HepG2 (cell line): ENCODE measurements around the gene NT5DC1. TPM values are rescaled to one million over a fixed set of nuclear protein-coding genes. Genes with fewer than 3 reads are reported as not detected.

Experiments
- ATAC-seq: fragments of 200-7000 bp; cut with Tn5 transposase; 3 replicates; pipeline ENCODE4 v1.9.1; 2020; ENCODE audit warnings: mild to moderate bottlenecking, moderate library complexity
- BruUV-seq: library from RNA; stranded (reverse); fragments of 400-500 nt; replicated peaks from 2 replicates; lab custom pipeline; 2021; lab: Mats Ljungman, UMichigan
- CTCF ChIA-PET: fragments of 300-600 bp; formaldehyde crosslinking; extraction: SDS; loops from one replicate; lab custom pipeline; 2021; ENCODE audit warnings: low total read pairs, inconsistent platforms, low intra/inter-chr PET ratio; lab: Yijun Ruan, JAX
- POLR2A ChIA-PET: fragments of 350-600 bp; sonication (Branson Sonifier 250); formaldehyde crosslinking; loops from one replicate; lab custom pipeline; 2020; ENCODE audit warnings: antibody characterized with exemption, inconsistent platforms; lab: Yijun Ruan, JAX
- DNase-seq: peaks from one replicate; pipeline ENCODE4 v3.0.0-alpha.2; 2015; ENCODE audit warnings: low spot score
- FAIRE-seq: peaks from 3 replicates; lab custom pipeline; 2011; peaks lifted over from hg19 to GRCh38; lab: Jason Lieb, UNC
- H2AFZ ChIP-seq: one replicate; pipeline ENCODE4 v1.6.1; 2011; ENCODE audit warnings: low read length, inconsistent platforms
- H3K27ac ChIP-seq: fragments of 300-600 bp; 3 replicates; pipeline ENCODE4 v1.8.0; 2011; ENCODE audit warnings: mixed run types, mild to moderate bottlenecking, mixed read lengths, low read length, inconsistent platforms; ENCODE audit not compliant: insufficient read depth; ENCODE audit errors: extremely low read length
- H3K27me3 ChIP-seq, 2 experiments: fragments of 200-600 bp in 1 of 2; 2 replicates in 1 of 2; 3 replicates in 1 of 2; pipeline versions ENCODE4 v1.6.0 to v1.8.0; 2011; ENCODE audit warnings: low read length in 2 of 2, mild to moderate bottlenecking in 2 of 2, moderate library complexity in 2 of 2, inconsistent platforms in 1 of 2; ENCODE audit not compliant: insufficient read depth in 2 of 2, control insufficient read depth in 1 of 2
- H3K36me3 ChIP-seq, 2 experiments: fragments of 200-600 bp in 1 of 2; replicated peaks in 1 of 2; 2 replicates in 1 of 2; 3 replicates in 1 of 2; pipeline versions ENCODE4 v1.5.1 to v1.8.0; 2011; ENCODE audit warnings: low read length in 2 of 2, inconsistent platforms in 1 of 2; ENCODE audit not compliant: insufficient read depth in 2 of 2, control insufficient read depth in 1 of 2
- H3K4me1 ChIP-seq: 2 replicates; pipeline ENCODE4 v1.5.1; 2012; ENCODE audit warnings: low read length, inconsistent platforms; ENCODE audit not compliant: insufficient read depth
- H3K4me2 ChIP-seq: 2 replicates; pipeline ENCODE4 v1.6.0; 2011; ENCODE audit warnings: low read depth, low read length, inconsistent platforms
- H3K4me3 ChIP-seq, 3 experiments: fragments of 200-600 bp in 1 of 3; sonication (generic), shearing (Covaris generic) in 1 of 3; replicated peaks in 1 of 3; 2 replicates each; pipeline ENCODE4 v1.5.1; 2011 to 2016; ENCODE audit warnings: low read length in 3 of 3, inconsistent platforms in 2 of 3, low read depth in 2 of 3, mild to moderate bottlenecking in 2 of 3, control low read depth in 1 of 3, mixed read lengths in 1 of 3; ENCODE audit not compliant: insufficient read depth in 1 of 3
- H3K79me2 ChIP-seq: one replicate; pipeline ENCODE4 v1.6.1; 2011; ENCODE audit warnings: low read length, inconsistent platforms; ENCODE audit not compliant: insufficient read depth
- H3K9ac ChIP-seq: 2 replicates; pipeline ENCODE4 v1.6.0; 2011; ENCODE audit warnings: mild to moderate bottlenecking, low read depth, low read length, inconsistent platforms; ENCODE audit not compliant: insufficient read depth
- H3K9me3 ChIP-seq: 2 replicates; pipeline ENCODE4 v1.5.1; 2012; ENCODE audit warnings: mild to moderate bottlenecking, low read length
- H4K20me1 ChIP-seq: 2 replicates; pipeline ENCODE4 v1.6.0; 2011; ENCODE audit warnings: inconsistent platforms, mild to moderate bottlenecking, low read length, moderate library complexity; ENCODE audit not compliant: insufficient read depth
- BATF2 ChIP-seq: sonication (generic); formaldehyde crosslinking; IDR thresholded peaks from 2 replicates; pipeline ENCODE4 v1.8.0; 2022; ENCODE audit warnings: mild to moderate bottlenecking, missing genetic modification reagents, moderate library complexity
- GTF2F1 ChIP-seq: fragments of 150-350 bp; IDR thresholded peaks from 2 replicates; pipeline ENCODE4 v1.6.1; 2014; ENCODE audit warnings: low read length
- KAT8 ChIP-seq: IDR thresholded peaks from 2 replicates; pipeline ENCODE4 v1.6.1; 2016; ENCODE audit warnings: missing genetic modification reagents, missing compliant biosample characterization
- PHB2 ChIP-seq: fragments of 450-650 bp; IDR thresholded peaks from 2 replicates; pipeline ENCODE4 v1.6.1; 2018; ENCODE audit not compliant: partially characterized antibody
- SPEN ChIP-seq: sonication (generic); formaldehyde crosslinking; IDR thresholded peaks from 2 replicates; pipeline ENCODE4 v1.5.1; 2020; ENCODE audit warnings: low read depth, mild to moderate bottlenecking, missing genetic modification reagents
- ZNF264 ChIP-seq: sonication (generic); formaldehyde crosslinking; IDR thresholded peaks from 2 replicates; pipeline ENCODE4 v1.4.0; 2020; ENCODE audit warnings: missing genetic modification reagents
- ZNF33A ChIP-seq: sonication (generic); formaldehyde crosslinking; IDR thresholded peaks from 2 replicates; pipeline ENCODE4 v1.5.1; 2020; ENCODE audit warnings: missing genetic modification reagents, mild to moderate bottlenecking, moderate library complexity, borderline replicate concordance
- ZNF343 ChIP-seq: sonication (generic); formaldehyde crosslinking; IDR thresholded peaks from 2 replicates; pipeline ENCODE4 v1.4.0; 2020; ENCODE audit warnings: mild to moderate bottlenecking, missing genetic modification reagents
- ZNF570 ChIP-seq: sonication (generic); formaldehyde crosslinking; IDR thresholded peaks from 2 replicates; pipeline ENCODE4 v1.4.0; 2020; ENCODE audit warnings: mild to moderate bottlenecking, missing genetic modification reagents, borderline replicate concordance
- ZNF878 ChIP-seq: sonication (generic); formaldehyde crosslinking; IDR thresholded peaks from 2 replicates; pipeline ENCODE4 v1.8.1; 2023; ENCODE audit warnings: mild to moderate bottlenecking, missing genetic modification reagents, moderate library complexity
- WGBS: methylation state at CpG from one replicate; pipeline ENCODE4 v1.1.6; 2017; ENCODE audit warnings: low lambda C conversion rate; 5-methylcytosine and 5-hydroxymethylcytosine counted together
- in situ Hi-C: cut with HindIII; loops from 2 replicates; pipeline ENCODE4 v1.10.0; 2017; ENCODE audit warnings: low pct_unique_long_range_greater_than_20kb; ENCODE audit not compliant: extremely low pct_ligation_motif_present
- intact Hi-C: fragments of 100-400 bp; cut with micrococcal nuclease; formaldehyde crosslinking; loops from one replicate; pipeline ENCODE4 v1.10.0; 2022; ENCODE audit not compliant: unreplicated experiment
- polyA plus RNA-seq, 8 experiments: library from polyadenylated mRNA; depleted of rRNA in 3 of 8; stranded (reverse) in 7 of 8; unstranded in 1 of 8; fragments of >200 nt; fragmentation: Illumina TruSeq in 4 of 8; extraction: Trizol in 4 of 8; gene quantifications; 2 replicates each; pipeline versions ENCODE4 v1.2.1 to v1.2.3, GENCODE V29; 2011 to 2016; ENCODE audit warnings: low read depth in 4 of 8, missing spikeins in 1 of 8, mixed read lengths in 1 of 8; ENCODE audit not compliant: insufficient read depth in 1 of 8
- total RNA-seq, 5 experiments: library from RNA; depleted of rRNA; stranded (reverse); fragments of >200 nt; fragmentation: Illumina TruSeq; extraction: Trizol; gene quantifications; 2 replicates each; pipeline ENCODE4 v1.2.3, GENCODE V29; 2016; ENCODE audit warnings: low read depth in 1 of 5
- TF ChIP-seq, protein P1 (sequence below): sonication (generic); formaldehyde crosslinking; IDR thresholded peaks from 2 replicates; pipeline ENCODE4 v1.9.0; 2022; ENCODE audit warnings: missing genetic modification reagents, mild to moderate bottlenecking, borderline replicate concordance

The NT5DC1 gene
- total and polyA plus RNA-seq, 2 of the 13 experiments (the other 11 are each of a cell fraction or from before 2014, with no cell fraction given) = 27.0 to 56.1 TPM

GRCh38 chr6:116253505-116254296, 153.0 kb downstream of the NT5DC1 start, which contains the start of gene TSPYL4 (continued):
- TF ChIP-seq BATF2 (CRISPR knock-in tag) (no peak; the same call in 1 of the 2 replicates), GTF2F1 (no peak)

GRCh38 chr6:116254297-116255056, 153.8 kb downstream of the NT5DC1 start:
- peak overlapping the region; percentile 92 for H3K4me2 ChIP-seq
- ChIA-PET CTCF (no interaction called here), POLR2A (interaction anchor here (1.0 to 3.3 kb wide), 10 partner anchors 9 to 317 kb away, joined by 3 to 24 read pairs (median 4); partner anchors contain the start of genes RWDD1 and TSPYL1)
- peak overlapping the region; percentile 38 for H2AFZ ChIP-seq
- peaks cover 52% of the 10 kb centered on the region for H3K4me1 ChIP-seq
- H3K9ac ChIP-seq = peak overlapping the region; percentile 76
- no peak for DNase-seq
- no peak; the same call in 2 of the 3 replicates for ATAC-seq
- no peaks in the 10 kb centered on the region for H4K20me1 ChIP-seq
- no peaks in the 10 kb centered on the region for H3K9me3 ChIP-seq
- H3K4me3 ChIP-seq = peak overlapping the region; percentile 86 to 92 (median 89)
- no peak for FAIRE-seq
- in situ Hi-C loops = no loop called here
- H3K36me3 ChIP-seq = 0 out of 5 replicates have a peak, but pooled peaks cover 0 to 2% of the 10 kb centered on the region in 2 experiments
- intact Hi-C loops = loop anchor here (1.0 to 10.0 kb wide), 4 partner anchors 14 to 1423 kb away; partner anchors contain the start of genes DCBLD1, NUS1 and TSPYL1
- H3K79me2 ChIP-seq = peaks cover 22% of the 10 kb centered on the region
- H3K27ac ChIP-seq = peak overlapping the region; percentile 78
- 3% methylated on average over 4 of the region's 4 CpGs for WGBS
- TSS peak; percentile 94 for BruUV-seq
- H3K27me3 ChIP-seq = no peaks in the 10 kb centered on the region
- TF ChIP-seq ZNF878 (CRISPR knock-in tag) = no peak
- TF ChIP-seq ZNF264 (CRISPR knock-in tag) = no peak
- TF ChIP-seq PHB2 = no peak
- no peak for TF ChIP-seq ZNF343 (CRISPR knock-in tag)
- TF ChIP-seq KAT8 = 0 out of 2 replicates have a peak, but pooled peaks have one; percentile 4
- no peak for TF ChIP-seq SPEN
- TF ChIP-seq, protein P1, sequence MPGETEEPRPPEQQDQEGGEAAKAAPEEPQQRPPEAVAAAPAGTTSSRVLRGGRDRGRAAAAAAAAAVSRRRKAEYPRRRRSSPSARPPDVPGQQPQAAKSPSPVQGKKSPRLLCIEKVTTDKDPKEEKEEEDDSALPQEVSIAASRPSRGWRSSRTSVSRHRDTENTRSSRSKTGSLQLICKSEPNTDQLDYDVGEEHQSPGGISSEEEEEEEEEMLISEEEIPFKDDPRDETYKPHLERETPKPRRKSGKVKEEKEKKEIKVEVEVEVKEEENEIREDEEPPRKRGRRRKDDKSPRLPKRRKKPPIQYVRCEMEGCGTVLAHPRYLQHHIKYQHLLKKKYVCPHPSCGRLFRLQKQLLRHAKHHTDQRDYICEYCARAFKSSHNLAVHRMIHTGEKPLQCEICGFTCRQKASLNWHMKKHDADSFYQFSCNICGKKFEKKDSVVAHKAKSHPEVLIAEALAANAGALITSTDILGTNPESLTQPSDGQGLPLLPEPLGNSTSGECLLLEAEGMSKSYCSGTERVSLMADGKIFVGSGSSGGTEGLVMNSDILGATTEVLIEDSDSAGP = no peak
- TF ChIP-seq ZNF33A (CRISPR knock-in tag) = no peak
- TF ChIP-seq ZNF570 = no peak
